ENCODE measurements around the gene SLC26A1.

Gene SLC26A1

GRCh38 chr4:1023075-1023640 lies 30.0 kb upstream of the SLC26A1 start:
- no peak overlapping the region for H3K4me3 ChIP-seq (ENCODE audit: low read length)
- TF ChIP-seq ZNF274 (IDR thresholded peaks at IDR 0.05; ENCODE audit: low read depth, low read length), result no peak

DNA sequence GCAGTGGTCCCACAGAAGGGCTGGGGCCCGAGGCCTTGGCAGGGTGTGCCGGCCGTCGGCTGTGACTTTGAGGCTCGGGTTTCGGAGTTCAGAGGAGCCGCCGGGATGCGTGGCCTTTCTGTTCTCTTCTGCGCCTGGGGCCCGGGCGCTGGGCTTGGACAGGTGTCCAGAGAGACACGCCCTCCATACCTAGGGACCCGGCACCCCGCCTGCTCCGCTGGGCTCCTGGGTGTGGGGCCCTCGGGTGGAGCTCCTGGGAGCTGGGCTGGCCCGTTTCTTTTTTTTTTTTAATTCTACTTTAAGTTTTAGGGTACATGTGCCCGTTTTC lies 29.5 kb upstream of the SLC26A1 start:
- no peak overlapping the region for H3K4me3 ChIP-seq (ENCODE audit: low read length)
- TF ChIP-seq ZNF274 (IDR thresholded peaks at IDR 0.05; ENCODE audit: low read depth, low read length), result no peak

- no peak for TF ChIP-seq ZNF274 (IDR thresholded peaks at IDR 0.05; ENCODE audit: low read depth, low read length)
- no peak overlapping the region for H3K4me3 ChIP-seq (ENCODE audit: low read length)
Observed at GRCh38 chr4:1022051-1022738, 29.0 kb upstream of the SLC26A1 start.

- no peak overlapping the region for H3K4me3 ChIP-seq (ENCODE audit: low read length)
- TF ChIP-seq ZNF274 (IDR thresholded peaks at IDR 0.05; ENCODE audit: low read depth, low read length), result no peak
Observed at GRCh38 chr4:1021386-1022050, 28.3 kb upstream of the SLC26A1 start.

DNA sequence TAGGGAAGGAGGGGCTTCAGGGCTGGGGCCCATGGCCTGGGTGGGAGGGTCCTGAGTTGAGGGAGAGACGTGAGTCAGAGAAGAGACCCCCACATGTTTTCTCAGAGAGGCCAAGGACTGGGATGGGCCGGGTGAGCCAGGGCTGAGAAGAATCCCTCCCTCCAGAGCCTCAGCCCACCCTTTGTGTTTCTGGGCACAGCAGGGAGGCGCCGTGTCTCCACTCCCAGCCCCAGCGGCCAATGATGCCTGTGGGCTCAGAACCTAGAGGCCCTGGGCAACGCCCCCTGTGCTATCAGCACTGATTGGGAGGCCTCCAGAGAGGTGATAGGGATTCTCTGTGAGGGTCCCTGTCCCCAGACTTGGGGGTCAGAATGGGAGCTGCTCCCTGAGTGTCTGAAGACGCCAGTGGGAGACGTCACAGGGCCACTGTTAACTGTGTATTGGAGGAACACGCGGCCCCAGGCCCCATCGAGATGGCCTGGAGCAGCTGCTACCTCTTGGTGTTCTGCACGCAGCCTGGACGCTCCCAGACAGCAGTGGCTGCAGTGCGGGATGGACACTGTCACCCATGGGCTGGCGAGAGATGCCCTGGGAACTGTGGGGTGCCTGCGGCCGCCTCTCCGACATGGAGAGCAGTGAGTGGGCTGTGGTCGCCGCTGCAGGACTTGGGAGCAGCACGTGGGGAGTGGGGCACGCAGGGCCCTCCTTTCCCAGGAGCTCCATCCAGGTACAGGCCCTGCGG lies 26.7 kb upstream of the SLC26A1 start:
- TF ChIP-seq ZNF274 (IDR thresholded peaks at IDR 0.05; ENCODE audit: low read depth, low read length), result no peak

GRCh38 chr4:1019320-1019719 lies 26.1 kb upstream of the SLC26A1 start:
- TF ChIP-seq ZNF274 (IDR thresholded peaks at IDR 0.05; ENCODE audit: low read depth, low read length), result no peak
- no peak overlapping the region for H3K4me3 ChIP-seq (ENCODE audit: low read length)

More for the DNA sequence above, 26.7 kb upstream of the SLC26A1 start:
- no peak overlapping the region for H3K4me3 ChIP-seq (ENCODE audit: low read length)

- H3K4me3 ChIP-seq (ENCODE audit: low read length), result no peak overlapping the region
Observed at GRCh38 chr4:1018147-1019020, 25.2 kb upstream of the SLC26A1 start.

DNA sequence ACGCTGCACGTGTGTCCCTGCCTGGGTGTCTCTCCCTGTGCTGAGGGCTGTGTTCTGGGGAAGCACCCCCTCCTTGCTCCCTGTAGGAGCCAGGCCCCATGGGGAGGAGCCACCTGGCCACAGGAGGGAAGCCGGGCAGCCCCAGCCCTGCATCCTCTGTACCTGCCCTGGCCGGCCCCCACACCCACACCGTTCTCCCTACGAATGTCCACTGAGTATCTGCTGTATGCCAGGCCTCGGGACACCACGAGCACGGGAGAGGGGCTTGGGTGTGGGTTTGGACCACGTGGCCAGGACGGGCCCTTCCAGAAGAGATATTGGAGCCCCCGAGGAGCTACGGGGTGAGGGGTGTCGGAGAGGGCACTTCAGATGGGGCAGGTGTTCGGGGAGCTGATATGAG lies 24.5 kb upstream of the SLC26A1 start:
- TF ChIP-seq ZNF274 (IDR thresholded peaks at IDR 0.05; ENCODE audit: low read depth, low read length), result no peak
- H3K4me3 ChIP-seq (ENCODE audit: low read length), result no peak overlapping the region

More at GRCh38 chr4:1018147-1019020, 25.2 kb upstream of the SLC26A1 start:
- TF ChIP-seq ZNF274 (IDR thresholded peaks at IDR 0.05; ENCODE audit: low read depth, low read length), result no peak

DNA sequence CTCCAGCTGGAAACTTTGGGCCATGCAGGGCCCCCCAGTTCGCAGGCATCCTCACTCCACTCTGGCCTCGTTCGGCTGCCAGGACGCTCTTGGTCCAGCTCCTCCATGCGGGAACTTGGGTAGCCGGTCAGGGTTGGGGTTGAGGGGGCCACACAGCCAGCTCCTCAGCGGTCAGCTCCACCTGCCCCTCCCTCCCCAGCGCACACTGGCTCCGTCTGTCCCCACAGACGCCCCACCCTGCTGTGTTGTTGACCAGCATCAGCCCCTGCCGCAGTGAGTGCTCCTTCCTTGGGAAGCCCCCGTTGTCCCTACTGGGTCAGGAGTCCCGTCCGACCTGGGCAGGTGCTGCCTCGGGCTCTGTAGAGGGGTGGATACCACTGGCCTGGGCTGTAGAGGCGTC lies 24.0 kb upstream of the SLC26A1 start:
- TF ChIP-seq ZNF274 (IDR thresholded peaks at IDR 0.05; ENCODE audit: low read depth, low read length), result no peak
- H3K4me3 ChIP-seq (ENCODE audit: low read length), result no peak overlapping the region

DNA sequence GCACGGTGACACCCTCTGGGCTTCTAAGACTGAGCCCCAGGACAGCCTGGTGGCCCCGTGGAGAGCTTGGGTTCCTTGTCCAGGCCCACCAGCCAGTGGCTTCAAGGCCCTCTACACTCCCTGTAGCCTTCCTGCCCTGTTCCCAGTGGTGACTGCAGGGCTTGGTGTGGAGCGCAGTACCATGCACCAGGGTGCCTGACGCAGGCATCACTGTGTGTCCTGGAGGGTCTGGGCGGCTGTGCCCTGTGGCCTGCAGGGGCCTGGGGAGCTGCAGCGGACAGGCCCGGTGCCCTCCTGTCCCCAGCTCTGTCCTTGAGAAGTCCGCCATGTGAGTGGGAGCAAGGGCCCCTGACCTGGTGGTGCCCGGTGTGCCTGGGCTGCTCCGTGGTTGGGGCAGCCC lies 22.5 kb upstream of the SLC26A1 start:
- TF ChIP-seq ZNF274 (IDR thresholded peaks at IDR 0.05; ENCODE audit: low read depth, low read length), result no peak
- H3K4me3 ChIP-seq (ENCODE audit: low read length), result no peak overlapping the region

DNA sequence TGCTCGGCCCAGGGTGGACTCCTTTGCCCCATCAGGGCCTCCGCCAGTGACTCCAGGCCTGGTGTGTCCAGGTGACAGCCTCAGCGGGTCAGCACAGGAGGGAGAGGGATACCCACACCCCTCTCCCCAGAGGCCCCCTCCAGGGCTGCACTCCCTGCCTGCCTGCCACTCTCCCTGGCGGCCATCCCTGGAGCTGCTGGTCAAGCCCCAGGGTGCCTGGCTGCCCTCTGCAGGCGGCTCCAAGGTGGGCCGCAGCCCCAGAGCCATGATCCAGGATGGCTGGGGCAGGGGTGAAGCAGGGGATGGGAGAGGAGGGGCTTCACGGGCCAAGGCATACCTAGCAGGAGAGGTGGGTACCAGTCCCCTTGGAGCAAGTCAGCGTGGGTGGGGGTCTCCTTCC lies 22.0 kb upstream of the SLC26A1 start:
- H3K4me3 ChIP-seq (ENCODE audit: low read length), result no peak overlapping the region
- TF ChIP-seq ZNF274 (IDR thresholded peaks at IDR 0.05; ENCODE audit: low read depth, low read length), result no peak

GRCh38 chr4:1014291-1015167 lies 21.3 kb upstream of the SLC26A1 start:
- TF ChIP-seq ZNF274 (IDR thresholded peaks at IDR 0.05; ENCODE audit: low read depth, low read length), result no peak
- no peak overlapping the region for H3K4me3 ChIP-seq (ENCODE audit: low read length)

All from GM08714 (cell line).